Left colon (tissue), 2 donors: ENCODE results near the gene RBPJL. TPM values are rescaled to one million over a fixed set of nuclear protein-coding genes. Genes with fewer than 3 reads are reported as not detected.

ENCODE experiments used
- ATAC-seq: fragments of 200-7000 bp; cut with Tn5 transposase; one replicate; pipeline ENCODE4 v1.9.1; 2020; ENCODE audit warnings: mild to moderate bottlenecking, moderate library complexity
- DNase-seq, 2 donors: peaks; one replicate each; pipeline ENCODE4 v3.0.0-alpha.2; 2020
- intact Hi-C, 2 donors: fragments of 100-400 bp; cut with DNase I in 1 of 2; cut with micrococcal nuclease in 1 of 2; formaldehyde crosslinking; loops; one replicate each; pipeline versions ENCODE4 v1.11.2 to v1.14.0; 2022; cut with DNase I, micrococcal nuclease
- total RNA-seq, 2 donors: library from RNA; stranded (reverse); fragmentation: NEBNext Ultra II Directional; extraction: Animal tissue kit (Norgen Biotek cat#: 25700); gene quantifications; one replicate each; pipeline ENCODE4 v1.2.1, GENCODE V29; 2021
- donor health status: DM: no; HTN: no; CAD: no.
- donor health status: DM: yes; HTN: yes; CAD: no.

Gene RBPJL
- total RNA-seq, 2 donors from 2014 or later: not detected

DNA sequence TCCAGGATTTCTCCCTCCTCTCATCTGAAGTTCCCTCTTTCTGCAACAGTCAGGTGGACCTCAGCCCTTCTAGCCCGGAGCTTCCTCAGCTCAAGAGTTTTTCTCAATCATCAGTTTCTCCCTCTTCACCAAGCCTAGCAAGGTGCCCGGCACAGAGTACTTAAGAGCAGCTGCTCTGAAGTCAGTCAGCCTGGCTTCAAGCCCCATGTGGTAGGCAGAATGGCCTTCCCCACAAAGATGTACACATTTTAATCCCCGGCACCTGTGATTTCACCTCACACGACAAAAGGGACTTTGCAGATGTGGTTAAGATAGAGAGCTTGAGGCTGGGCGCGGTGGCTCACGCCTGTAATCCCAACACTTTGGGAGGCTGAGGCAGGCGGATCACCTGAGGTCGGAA is 15.1 kb upstream of the RBPJL start:
- DNase-seq: no peak
- ATAC-seq: no peak
- intact Hi-C loops: loop anchor here in 1 of 2 donors (10.0 kb wide), 1 partner anchor 247 kb away; no protein-coding TSS in a partner anchor

DNA sequence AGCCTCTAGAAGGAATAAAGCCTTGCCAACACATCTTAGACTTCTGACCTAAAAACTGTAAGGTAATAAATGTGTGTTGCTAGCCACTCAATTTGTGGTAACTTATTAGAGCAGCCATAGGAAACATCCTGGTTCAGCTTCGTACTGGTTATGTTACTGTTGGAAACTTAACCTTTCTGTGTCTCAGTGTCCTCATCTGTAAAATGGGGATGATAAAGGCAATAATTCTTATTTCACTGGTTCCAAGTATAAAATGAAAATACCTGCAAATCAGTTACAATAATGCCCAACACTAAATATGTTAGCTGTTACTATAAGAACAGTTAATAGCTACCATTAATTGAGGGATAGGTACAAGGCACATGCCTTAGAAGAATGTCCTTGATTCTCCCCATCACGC is 14.3 kb upstream of the RBPJL start:
- intact Hi-C loops: loop anchor here in 1 of 2 donors (10.0 kb wide), 1 partner anchor 248 kb away; no protein-coding TSS in a partner anchor
- ATAC-seq (no peak), DNase-seq (no peak)

GRCh38 chr20:45293041-45294002 is 13.3 kb upstream of the RBPJL start:
- intact Hi-C loops: loop anchor here in 1 of 2 donors (10.0 kb wide), 1 partner anchor 249 kb away; no protein-coding TSS in a partner anchor
- DNase-seq (peak; percentile 75 to 90), ATAC-seq (peak; percentile 86)

DNA sequence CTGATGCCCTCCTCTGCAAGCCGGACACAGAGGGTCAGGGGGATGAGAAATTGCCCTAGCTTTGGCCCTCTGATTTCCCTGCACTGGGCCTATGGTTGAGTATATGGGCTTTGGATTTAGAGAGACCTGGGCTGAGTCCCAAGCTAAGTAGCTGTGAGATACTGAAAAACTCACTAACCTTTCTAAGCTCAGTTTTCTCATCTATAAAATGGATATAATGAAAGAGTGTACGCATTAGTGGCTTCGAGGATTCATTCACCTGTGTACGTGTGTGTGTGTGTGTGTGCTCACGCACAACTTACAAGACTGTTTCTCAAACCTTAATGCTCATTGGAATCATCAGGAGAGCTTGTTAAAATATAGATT is 12.7 kb upstream of the RBPJL start:
- DNase-seq: no peak
- intact Hi-C loops: loop anchor here in 1 of 2 donors (10.0 kb wide), 1 partner anchor 249 kb away; no protein-coding TSS in a partner anchor
- ATAC-seq: no peak

DNA sequence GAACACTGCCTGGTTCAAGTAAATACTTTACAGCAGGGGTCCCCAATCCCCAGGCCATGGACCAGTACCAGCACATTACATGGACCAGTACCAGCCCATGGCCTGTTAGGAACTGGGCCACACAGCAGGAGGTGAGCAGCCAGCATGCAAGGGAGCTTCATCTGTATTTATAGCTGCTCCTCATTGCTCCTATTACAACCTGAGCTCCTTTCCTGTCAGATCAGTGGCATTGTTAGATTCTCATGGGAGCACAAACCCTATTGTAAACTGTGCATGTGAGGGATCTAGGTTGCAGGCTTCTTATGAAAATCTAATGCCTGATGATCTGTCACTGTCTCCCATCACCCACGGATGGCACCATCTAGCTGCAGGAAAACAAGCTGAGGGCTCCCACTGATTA is 12.0 kb upstream of the RBPJL start:
- intact Hi-C loops: loop anchor here in 1 of 2 donors (10.0 kb wide), 1 partner anchor 250 kb away; no protein-coding TSS in a partner anchor
- ATAC-seq: no peak

GRCh38 chr20:45297786-45298497 is 8.7 kb upstream of the RBPJL start:
- no peak for DNase-seq
- no peak for ATAC-seq
- intact Hi-C loops: loop anchor here in 1 of 2 donors (10.0 kb wide), 1 partner anchor 253 kb away; no protein-coding TSS in a partner anchor

More for the DNA sequence above, 12.0 kb upstream of the RBPJL start:
- no peak for DNase-seq

DNA sequence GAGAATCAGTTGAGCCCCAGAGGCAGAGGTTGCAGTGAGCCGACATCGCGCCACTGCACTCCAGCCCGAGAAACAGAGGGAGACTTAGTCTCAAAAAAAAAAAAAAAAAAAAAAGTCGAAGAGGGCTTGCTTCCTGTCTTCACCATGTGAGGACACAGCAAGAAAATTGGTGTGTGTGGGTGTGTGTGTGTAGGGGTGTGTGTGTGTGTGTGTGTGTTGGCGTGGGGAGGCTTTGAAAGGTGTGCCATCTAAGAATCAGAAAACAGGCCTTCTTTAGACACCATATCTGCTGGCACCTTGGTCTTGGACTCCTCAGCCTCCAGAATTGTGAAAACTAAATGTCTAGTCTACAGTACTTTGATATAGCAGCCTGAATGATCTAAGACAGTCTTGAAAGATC is 6.9 kb upstream of the RBPJL start:
- ATAC-seq: no peak
- DNase-seq: no peak
- intact Hi-C loops: loop anchor here in 1 of 2 donors (5.0 to 10.0 kb wide), 2 partner anchors 255 to 458 kb away; no protein-coding TSS in a partner anchor

DNA sequence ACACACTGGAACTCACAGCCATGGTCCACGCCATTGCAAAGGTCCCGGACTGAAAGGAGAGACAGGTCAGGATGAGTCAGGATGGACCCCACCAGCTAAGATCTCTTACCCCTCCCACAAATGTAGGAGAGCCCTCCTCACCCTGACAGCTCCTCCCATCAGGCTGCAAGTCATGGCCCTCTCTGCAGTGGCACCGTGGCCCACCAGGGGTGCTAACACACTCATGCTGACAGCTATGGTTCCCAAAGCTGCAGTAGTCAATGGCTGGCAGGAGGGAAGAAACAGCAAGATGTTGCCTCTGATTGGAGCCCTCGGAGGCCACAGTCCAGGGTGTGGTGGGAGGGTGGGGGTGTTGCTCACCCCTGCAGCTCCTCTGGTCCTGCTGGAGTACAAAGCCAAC is 5.7 kb upstream of the RBPJL start:
- intact Hi-C loops: loop anchor here in 1 of 2 donors (5.0 kb wide), 1 partner anchor 456 kb away; no protein-coding TSS in a partner anchor
- DNase-seq (no peak), ATAC-seq (peak; percentile 56)

DNA sequence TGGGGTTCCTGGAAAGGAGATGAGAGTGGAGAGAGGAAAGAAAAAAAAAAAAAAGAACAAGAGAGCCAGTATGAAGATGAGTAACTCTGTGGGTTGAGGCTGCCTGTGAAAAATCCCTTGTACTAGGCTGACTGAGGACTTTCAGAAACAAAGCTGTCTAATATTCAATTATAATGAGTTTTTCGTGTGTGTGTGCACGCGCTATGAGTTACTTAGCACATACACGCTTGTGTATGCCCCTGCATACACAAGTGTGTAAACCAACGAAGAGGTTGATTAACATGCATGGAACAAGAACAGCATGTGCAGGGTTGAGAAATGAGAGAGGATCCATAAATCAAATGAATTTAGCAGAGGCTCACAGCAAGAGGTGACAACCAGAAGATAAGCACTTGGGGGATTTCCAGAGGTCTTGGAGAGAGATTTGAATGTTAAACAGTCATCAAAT is 4.8 kb upstream of the RBPJL start:
- DNase-seq (no peak), ATAC-seq (no peak)
- intact Hi-C loops: loop anchor here in 1 of 2 donors (5.0 kb wide), 1 partner anchor 455 kb away; no protein-coding TSS in a partner anchor

- no peak for ATAC-seq
- DNase-seq: no peak
- intact Hi-C loops: loop anchor here in 1 of 2 donors (5.0 kb wide), 1 partner anchor 453 kb away; no protein-coding TSS in a partner anchor
These were observed 2.8 kb upstream of the RBPJL start for GRCh38 chr20:45303586-45304463.

GRCh38 chr20:45304464-45304999 is 2.1 kb upstream of the RBPJL start:
- intact Hi-C loops: loop anchor here in 1 of 2 donors (5.0 kb wide), 1 partner anchor 453 kb away; no protein-coding TSS in a partner anchor
- DNase-seq: no peak

GRCh38 chr20:45305262-45305661 is 1.4 kb upstream of the RBPJL start:
- intact Hi-C loops: no loop called here
- DNase-seq (no peak), ATAC-seq (peak; percentile 33)

More at GRCh38 chr20:45304464-45304999, 2.1 kb upstream of the RBPJL start:
- ATAC-seq: no peak

- DNase-seq (no peak), ATAC-seq (no peak)
- intact Hi-C loops: no loop called here
These were observed 518 bp downstream of the RBPJL start for GRCh38 chr20:45307076-45307640.

- ATAC-seq: peak; percentile 70
- DNase-seq: peak in 1 of 2 donors; percentile 55
- intact Hi-C loops: no loop called here
These were observed 1.6 kb downstream of the RBPJL start, which contains the start of gene MATN4 for GRCh38 chr20:45308117-45308778. Gene MATN4 (minus strand): TSS chr20:45308299. CDS start chr20:45305582, 2,717 bp downstream.

GRCh38 chr20:45309075-45309474 is 2.4 kb downstream of the RBPJL start:
- intact Hi-C loops: no loop called here
- DNase-seq: no peak
- ATAC-seq: no peak

GRCh38 chr20:45311589-45312211 is 5.1 kb downstream of the RBPJL start:
- intact Hi-C loops: loop anchor here in 1 of 2 donors (5.0 kb wide), 1 partner anchor 456 kb away; no protein-coding TSS in a partner anchor
- ATAC-seq (peak; percentile 76), DNase-seq (peak in 1 of 2 donors; percentile 72)
